ENCODE measurements around the gene SLIT1.

Gene SLIT1

DNA sequence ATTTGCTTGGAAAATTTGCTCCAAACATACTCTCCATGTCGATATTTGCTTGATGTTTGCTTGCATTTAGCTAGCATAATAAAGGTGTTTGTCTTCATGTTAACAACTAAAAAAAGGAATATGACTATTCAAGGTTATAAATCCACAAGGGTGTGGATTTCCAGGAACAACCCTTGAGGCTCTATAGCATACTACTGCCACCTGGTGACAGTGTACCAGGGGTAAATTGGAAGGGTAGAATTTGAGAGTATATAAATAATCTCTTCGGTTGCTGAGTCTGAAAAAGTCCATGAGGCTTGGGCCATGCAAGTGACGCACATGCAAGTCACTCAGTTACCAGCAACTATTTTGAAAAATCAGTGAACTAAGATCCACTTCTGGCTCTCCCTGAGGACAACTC lies 68.4 kb downstream of the SLIT1 start:
- DNase-seq, result no peak

DNA sequence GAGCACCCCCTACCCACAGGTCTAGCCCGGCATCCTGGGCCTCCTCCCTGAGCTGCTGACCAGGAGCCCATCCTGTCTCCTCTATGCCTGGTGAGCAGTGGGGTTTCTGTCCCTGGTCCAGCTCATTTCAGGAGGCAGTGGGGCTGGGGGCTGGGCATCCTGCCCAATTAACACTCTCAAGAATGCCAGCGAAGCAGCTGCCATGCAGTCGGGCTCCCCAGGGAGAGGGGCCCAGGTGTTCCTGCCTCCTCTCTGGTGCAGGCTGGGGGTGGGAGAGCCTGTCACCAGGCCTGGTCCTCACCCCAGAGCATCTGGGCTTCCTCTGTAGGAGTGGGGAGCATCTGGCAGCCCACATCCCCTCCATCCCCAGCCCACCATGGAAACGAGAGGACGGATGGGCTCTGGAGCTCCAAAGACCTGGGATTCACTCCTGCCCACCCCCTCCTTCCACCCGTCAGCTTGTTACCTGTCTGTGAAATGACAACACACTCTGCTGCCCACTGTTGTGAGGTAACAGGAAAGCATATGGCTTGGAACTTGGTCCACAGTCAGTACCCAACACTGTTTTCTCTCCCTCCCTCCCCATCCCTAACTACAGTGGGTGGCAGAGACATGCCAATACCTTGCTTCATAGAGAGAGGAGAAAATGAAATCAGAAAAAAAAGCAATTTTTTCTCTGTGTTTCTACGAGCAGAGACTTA lies 69.1 kb downstream of the SLIT1 start:
- no peak for DNase-seq

DNA sequence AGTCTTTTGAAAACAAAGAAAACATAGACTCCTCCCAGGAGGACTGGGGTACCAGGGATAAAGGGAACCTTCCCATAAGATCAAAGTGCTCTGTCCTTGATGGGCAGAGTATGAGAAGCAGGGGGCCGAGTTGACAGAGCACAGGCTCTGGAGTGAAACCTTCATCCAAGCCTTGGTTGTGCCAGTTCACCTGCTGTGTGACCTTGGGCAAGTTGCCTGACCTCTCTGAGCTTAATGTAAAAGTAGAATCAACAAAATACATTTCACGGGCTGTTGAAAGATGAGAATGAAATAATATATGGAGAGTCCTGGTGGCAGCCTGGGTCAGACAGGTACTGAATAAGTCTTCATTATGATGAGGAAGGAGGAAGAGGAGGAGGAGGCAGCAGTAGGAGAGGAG lies 69.9 kb downstream of the SLIT1 start:
- DNase-seq, result no peak

DNA sequence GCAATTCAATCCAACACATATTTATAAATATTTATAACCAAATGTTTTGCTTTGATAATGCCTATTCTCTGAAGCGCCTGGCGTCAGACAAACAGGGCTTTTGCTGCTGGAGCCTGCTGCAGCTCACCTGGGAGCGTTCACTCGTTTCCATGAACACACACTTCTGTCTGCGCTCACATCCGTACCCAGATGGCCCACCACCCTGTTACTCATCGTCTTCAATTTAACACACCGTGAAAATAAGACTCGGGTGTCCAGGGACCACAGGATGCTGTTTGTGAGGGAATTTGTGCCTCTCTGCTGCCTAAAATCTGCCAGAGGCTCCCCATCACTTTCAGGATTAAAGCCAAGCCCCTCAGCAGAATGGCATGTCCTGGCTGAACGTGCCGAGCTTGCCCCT lies 74.1 kb downstream of the SLIT1 start:
- no peak for DNase-seq

DNA sequence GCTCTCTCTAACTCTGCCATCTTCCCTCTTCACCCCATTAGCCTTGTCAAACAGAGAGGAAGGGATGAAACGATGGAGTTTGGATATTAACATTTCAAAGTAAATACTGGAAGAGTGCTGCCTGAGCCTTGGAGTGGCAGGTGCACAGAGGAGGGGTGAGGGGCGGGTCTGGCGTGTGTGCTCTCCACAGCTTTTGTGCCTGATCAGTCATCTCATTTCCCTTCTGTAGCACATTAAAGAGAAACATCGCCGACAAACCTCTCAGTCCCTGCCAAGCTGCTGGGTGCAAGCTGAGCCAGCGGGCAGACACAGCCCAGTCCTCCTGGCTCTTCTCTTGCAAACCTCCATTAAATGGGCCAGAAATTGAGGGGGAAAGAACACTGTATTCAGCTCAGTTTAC lies 76.2 kb downstream of the SLIT1 start:
- DNase-seq, result peak in 21 of 56 donors; percentile 9 to 61 (median 28)

DNA sequence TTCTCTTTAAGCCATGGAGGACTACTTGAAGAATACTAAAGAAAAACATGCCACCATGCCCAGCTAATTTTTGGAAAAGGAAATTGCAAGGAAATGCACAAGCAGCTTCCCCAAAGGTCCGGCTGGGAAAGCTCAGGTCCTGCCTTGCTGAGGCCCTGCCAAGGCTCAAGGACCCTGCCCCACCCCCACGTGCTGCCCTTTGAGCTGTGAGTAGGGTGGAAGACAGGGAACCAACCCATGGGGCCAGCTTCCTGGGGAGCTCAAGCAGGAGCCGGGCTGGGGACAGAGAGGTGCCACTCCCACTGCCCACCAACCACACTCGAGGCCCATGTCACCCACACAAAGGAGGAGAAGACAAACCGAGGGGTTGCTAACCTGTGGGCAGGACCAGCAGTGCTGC lies 78.2 kb downstream of the SLIT1 start:
- DNase-seq, result no peak

DNA sequence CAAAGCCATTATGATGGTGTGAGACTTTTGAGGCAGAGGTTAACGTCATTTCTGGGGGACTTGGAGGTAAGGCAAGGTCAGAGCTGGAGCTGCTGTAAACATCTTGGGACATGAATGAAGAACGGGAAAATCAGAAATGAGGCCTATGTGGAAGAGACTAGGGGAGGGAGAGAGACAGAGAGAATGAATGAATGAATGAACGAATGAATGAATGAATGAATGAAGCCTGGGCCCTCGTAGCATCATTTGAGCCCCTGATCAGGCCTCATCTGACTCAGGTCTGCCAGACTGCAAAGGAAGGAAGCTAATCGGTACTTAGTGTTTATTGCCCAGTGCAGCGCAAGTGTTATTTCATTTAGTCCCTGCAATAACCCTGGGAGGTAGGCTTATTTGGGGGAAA lies 79.6 kb downstream of the SLIT1 start:
- DNase-seq, result no peak

DNA sequence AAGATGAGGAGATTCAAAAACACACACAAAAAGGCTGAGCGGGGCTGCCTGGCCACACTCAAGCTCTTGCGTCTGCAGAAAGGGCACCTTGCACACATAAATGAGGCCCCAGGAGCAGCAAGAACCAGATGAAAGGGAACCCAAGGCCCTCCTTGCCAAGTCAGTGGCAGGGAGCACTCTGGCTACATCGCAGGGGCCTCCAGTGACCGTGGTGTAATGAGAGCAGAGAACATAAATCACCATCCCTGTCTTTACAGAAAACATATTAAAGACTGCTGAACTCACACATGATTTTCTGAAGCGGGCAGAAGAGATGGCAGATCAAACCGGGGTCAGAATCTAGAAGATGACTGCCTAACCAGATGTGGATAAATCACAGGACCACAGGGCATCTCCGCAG lies 80.5 kb downstream of the SLIT1 start:
- no peak for DNase-seq

DNA sequence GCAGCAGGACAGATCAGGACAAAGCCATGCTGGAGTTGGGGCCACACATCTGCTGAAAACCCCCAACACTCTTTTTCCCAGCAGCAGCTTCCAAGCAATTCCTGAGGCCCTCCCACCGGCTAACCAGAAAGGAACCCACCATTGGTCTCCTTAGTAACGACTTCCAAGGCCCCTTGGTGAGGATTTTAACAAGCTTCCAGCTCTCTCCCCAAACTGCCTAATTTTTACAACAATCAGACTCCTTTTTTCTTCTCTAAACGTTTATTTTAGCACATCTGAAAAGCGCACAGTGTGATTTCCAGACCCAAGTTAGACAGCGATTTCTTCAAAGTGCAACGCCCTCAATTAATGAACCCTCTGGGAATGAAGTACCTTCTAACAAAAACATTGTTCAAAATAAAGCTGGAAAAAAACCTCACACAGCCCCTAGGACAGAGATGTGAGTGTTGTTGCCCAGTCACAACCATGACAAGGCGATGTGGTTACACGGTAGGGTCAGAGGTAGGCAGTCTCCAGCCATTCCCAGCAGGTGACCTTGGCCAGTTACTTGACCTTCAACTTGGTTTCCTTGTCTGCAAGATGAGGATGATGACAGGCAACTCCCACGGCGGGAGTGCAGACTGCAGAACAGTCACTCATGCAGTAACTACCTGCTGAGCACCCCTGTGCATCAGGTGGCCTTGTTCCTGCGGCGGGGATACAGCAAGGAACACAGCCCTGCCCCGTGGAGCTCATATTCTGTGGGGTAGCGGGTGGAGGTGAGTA lies 82.3 kb downstream of the SLIT1 start:
- peak in 4 of 56 donors; percentile 13 to 46 (median 27) for DNase-seq

DNA sequence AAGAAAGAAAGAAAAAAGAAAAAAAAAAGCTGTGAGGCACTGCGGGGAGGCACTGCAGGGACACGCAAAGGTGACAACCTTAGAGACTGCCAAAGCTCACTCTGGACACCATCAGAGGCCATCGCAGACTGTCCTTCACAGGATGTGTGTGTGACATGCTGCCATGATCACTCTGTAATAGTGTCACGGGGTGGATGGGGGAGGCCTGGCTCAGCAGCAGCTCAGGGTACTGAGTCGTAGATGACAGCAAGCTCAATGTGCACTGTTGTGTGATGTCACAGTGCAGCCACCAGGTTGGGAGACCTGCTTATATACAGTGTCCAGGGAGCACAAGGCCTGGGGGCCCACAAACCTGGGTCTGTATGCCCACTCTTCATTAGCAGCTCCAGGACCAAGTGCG lies 83.3 kb downstream of the SLIT1 start:
- no peak for DNase-seq

DNA sequence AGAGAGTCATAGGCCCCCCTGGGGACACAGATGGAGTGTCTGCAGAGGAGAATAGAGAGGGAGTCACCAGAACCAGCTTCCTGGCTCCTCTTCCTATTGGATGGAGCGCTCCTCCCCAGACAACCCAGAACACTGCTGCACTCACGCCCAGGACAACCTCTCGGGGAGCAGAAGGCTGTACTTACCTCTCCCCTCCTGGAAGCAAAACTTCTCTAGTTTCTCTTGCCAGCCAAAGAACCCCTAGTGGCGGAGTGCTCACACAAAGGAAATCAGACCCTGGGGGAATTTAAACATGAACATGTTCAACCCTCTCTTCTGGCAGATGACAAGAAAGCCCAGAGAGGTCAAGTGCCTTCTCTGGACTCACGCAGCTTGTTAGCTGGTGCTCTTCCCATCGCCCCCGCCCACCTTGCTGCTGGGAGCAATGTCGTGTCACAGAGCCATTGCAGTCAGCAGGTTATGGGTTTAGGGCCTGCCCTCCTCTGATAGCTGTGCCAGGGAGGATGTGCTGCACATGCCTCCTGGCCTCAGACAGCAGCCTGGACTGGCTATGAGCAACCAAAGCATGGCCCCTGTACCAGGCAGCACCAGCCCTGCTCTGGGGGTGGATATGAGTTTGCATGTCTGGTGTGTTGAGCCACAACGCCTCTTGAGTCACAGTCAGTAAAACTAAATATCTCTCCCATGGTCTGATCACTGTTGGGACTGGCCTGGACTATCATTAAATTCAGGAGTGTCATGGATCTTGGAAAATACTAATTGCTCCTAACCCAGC lies 84.4 kb downstream of the SLIT1 start:
- DNase-seq, result no peak

DNA sequence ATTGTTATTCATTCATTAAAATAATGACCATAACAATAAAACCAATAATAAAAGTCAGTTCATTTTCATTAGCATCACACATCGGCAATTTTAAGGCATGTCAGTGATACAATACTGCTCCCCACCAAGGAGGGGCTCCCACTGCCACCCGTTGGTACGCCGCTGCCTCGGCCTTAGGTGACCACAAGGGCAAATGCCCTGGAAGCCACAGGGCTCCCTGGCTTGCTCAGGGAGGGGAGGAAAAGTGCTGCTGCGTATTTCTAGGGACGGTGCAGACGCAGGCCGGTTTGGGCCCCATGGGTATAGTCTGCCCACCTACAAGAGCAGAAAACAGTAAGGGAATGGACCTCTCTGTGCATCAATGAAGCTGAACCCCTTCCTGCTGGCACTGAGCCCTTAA lies 85.1 kb downstream of the SLIT1 start:
- no peak for DNase-seq

DNA sequence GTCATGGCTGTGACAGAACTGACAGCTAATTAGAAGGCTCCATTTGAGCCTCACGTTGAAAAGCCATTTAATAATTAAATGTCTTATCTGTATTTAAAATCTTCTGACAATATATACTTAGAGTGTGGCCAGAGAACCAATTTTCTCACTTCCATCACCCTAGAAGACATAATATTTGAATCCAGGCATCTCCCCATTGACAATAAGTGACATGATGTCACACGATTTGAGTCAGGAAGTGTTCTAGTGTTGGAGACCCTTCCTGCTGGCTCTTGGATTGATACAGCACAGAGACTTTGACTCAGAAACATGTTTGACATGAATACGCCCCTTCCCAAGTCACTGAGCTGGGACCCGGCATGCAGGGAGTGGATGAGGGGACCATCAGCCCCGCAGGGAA lies 85.9 kb downstream of the SLIT1 start:
- no peak for DNase-seq

DNA sequence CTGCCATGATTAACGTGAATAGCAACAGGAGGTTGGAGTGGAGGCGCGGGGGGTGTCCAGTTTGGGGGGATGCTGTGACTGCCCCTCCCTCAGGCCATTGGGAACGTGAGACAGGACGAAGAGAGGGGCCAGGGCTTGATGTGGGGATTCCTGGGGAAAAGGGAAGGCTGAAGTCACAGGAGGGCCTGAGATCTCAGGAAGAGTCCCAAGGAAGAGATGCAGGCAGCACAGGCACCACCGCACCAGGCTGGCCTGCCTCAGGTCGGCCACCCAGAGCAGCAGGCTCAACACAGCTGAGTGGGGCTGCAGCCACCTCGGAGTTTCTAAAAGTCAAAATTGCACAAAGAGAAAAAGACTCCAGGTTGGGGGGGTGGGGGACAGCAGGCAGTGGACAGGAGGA lies 86.7 kb downstream of the SLIT1 start:
- DNase-seq, result no peak

DNA sequence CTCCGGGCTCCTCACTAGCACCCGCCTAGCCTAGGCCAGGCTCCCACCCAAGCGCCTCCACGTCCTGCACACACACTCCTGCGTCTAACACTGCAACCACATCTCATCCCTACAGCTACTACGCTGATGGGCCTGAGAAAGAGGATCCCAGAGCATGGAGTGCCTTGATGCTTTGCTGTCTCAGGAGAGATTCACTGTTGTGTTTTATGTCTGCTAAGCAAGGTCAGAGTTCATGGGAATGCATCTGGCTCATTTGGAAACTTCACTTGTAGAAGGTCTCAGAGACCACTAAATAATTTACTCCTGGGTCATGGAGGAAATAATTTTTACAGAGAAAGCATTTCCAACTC lies 88.7 kb downstream of the SLIT1 start:
- DNase-seq, result no peak

DNA sequence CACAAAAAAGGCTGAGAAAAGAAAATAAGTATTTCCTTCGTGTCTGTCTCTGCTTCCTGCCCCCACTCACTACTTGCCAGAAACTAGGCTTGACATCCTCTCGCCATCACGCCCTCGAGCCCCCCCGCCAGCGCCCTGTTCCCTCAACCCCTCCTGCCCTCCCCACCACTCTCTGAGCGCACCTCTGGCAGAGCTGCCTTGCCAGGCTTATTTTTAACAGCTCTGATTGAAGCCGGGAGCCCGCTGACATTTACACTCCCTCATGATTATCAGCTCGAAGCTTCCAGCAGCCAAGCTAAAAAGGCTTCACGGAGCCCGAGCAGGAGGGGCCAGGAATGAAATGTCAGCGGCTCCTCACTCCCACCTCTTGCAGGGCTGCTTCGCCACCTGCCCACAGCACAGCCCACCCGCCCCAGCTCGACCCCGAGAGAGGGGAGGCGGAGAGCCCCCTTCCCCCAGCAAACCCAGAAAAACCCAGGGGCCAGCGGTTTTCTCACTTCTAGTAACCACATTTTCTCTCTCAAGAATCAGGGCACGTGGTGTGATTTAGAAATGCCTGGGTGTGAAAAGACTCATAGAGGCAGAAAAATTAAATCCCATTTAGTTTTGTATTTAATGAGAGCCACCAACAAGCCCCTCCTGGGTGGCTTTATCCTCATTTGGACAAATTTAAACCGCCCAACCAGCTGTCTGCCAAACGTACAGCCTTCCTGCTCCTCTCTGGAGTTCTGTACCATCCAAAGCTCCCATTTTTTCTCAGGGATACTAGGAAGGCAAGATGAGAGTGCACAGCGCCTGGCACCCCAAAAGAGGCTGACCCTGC lies 89.3 kb downstream of the SLIT1 start:
- peak in 25 of 56 donors; percentile 7 to 76 (median 30) for DNase-seq

DNA sequence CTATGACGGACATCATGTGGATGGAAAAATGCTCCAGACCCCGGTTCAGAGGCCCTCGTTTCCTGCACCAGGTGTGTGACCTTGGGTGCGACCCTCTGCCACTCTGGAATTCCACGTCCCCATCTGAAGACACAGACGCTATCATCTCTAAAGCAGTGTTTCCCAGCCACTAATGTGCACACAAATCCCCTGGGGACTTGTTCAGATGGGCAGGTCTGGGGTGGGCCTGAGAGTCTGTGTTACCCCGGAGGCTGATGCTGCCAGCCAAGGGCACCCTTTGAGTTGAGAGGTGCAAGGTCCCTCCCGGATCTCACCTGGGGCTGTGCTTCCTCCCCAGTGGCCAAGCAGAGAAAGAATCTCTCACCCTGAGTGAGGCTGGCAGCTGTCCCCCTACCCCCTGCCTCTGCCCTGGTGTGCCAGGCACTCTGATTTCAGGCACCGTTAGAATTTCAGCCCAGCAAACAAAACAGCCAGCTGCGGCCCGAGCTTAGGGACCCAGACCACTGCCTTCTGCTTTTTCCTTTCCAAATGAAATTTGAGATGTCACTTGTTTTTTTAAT lies 90.0 kb downstream of the SLIT1 start:
- no peak for DNase-seq

DNA sequence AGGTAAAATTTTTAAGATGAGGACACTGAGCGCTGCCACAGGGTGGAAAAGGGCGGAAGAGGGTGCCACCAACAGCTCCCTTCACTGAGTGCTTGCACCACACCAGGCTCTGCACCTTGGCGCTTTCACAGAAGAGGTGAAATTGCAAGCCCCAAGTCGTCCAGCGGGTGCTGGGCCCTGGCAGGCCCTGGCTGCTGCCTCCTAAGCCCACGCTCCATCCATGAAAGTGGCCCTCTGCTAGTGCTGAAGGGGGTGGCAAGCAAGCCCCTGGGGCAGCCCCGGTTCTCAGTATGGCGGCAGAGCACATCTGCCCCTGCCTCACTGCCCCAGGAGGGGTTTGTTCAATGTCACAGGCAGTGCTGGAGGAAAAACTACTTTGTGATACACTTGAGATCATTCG lies 95.1 kb downstream of the SLIT1 start:
- no peak for DNase-seq

DNA sequence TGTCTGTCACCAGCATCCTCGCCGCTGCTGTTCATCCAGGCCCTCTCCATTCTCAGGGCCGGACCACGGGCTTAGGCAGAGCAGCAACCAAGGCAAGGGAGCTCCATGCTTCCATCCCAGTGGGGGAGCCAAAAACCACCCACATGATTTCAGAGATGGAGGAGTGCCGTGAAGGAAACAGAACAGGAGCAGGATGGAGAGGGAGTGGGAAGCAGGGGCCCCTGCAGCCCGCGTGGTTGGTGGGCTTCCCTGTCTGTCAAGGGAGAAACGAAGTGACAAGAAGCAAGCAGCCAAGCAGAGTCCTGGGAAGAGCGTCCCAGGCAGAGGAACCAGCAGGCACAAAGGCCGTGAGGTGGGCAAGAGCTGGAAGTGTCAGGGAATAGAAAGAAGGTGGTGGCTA lies 95.7 kb downstream of the SLIT1 start:
- no peak for DNase-seq

DNA sequence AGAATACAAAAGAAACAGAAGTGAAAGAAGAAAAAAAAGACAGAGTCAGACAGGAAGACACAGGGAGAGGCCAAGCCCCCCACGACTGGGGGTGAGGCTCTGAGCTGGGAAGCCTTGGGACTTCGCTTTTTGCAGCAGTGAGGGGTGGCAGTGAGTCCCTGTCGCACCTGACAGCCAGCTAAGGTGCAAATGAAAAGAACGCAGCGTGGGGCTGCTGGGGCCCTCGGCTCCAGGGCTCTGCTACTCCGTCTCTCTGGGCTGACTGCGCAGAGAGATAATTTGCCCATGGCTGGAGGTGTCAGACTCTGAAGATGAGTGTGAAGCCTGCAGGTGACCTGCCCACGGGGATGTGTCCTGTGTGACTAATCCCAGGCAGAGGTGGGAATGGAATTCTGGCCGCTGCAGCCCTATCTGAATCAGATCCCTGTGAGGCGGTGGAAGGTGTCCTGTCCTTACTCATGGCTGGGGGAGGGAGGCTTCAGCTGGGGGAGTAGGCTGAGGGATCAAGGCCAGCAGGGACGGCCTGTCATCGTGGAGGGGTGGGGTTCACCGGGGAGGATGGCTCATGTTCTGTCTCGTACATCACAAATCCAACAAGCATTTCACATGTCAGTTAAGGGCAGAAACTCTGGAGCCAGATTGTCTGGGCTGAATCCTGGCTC lies 96.4 kb downstream of the SLIT1 start:
- DNase-seq, result no peak

DNA sequence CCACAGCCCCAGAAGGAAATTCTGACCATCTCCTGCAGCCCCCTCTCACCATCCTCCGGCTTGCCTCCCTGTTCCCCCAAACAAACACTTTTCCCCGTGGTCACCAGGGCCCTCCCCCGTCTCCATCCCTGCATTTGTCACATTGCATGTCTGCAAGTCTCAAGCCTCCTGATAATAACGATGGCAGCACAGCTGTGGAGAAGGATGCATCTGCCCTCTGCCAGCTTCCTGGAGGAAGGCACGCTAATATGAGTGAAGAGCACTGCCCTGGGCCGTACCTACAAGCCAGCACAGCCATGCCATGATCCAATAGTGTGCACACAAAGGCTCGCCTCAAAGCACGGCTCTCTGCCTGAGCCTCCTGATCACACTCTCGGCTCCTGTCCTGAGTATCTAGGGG lies 98.5 kb downstream of the SLIT1 start:
- DNase-seq, result no peak
